Esophagus squamous epithelium (tissue), 5 donors: ENCODE measurements around the gene LASP1NB.

Experiments
- DNase-seq: peaks from one replicate; lab custom pipeline; 2025; lab: John Stamatoyannopoulos, UW
- H3K27ac ChIP-seq, 4 donors: fragments of 200-600 bp; sonication (generic); one replicate each; pipeline ENCODE4 v1.5.1; 2016 to 2019; ENCODE audit warnings: mild to moderate bottlenecking in 1 of 4
- H3K27me3 ChIP-seq, 4 donors: fragments of 200-600 bp; sonication (generic); 1 replicate in 3 of 4; 2 replicates in 1 of 4; pipeline versions ENCODE4 v1.5.1 to v1.6.0; 2017 to 2021; ENCODE audit warnings: antibody characterized with exemption in 1 of 4
- H3K36me3 ChIP-seq, 3 donors: fragments of 200-600 bp; sonication (generic); one replicate each; pipeline ENCODE4 v1.5.1; 2016 to 2019
- H3K4me1 ChIP-seq, 3 donors: fragments of 200-600 bp; sonication (generic); one replicate each; pipeline ENCODE4 v1.5.1; 2017 to 2019
- H3K4me3 ChIP-seq, 4 donors: fragments of 200-600 bp; sonication (generic); 1 replicate in 3 of 4; 2 replicates in 1 of 4; pipeline ENCODE4 v1.5.1; 2016 to 2019; ENCODE audit warnings: mild to moderate bottlenecking in 2 of 4, moderate library complexity in 1 of 4
- H3K9me3 ChIP-seq, 3 donors: fragments of 200-600 bp; sonication (generic); one replicate each; pipeline ENCODE4 v1.5.1; 2016 to 2019
- CTCF ChIP-seq, 6 experiments: fragments of 450-650 bp in 4 of 6; fragments of 200-600 bp in 2 of 6; sonication (generic) in 2 of 6; IDR thresholded peaks; one replicate each; pipeline ENCODE4 v1.5.1; 2016 to 2019; ENCODE audit warnings: antibody characterized with exemption in 6 of 6, mild to moderate bottlenecking in 4 of 6, moderate library complexity in 4 of 6
- POLR2A ChIP-seq, 4 donors: fragments of 450-650 bp; IDR thresholded peaks; one replicate each; pipeline ENCODE4 v1.6.1; 2017; ENCODE audit warnings: antibody characterized with exemption in 4 of 4, mild to moderate bottlenecking in 4 of 4, moderate library complexity in 3 of 4
- WGBS, 2 donors: methylation state at CpG; one replicate each; pipeline ENCODE4 v1.1.5; 2018; 5-methylcytosine and 5-hydroxymethylcytosine counted together
- intact Hi-C: fragments of 100-400 bp; cut with DNase I; formaldehyde crosslinking; loops from one replicate; pipeline ENCODE4 v1.15.0; 2022
- donor health status: DM: yes; HTN: yes; CAD: no.

LASP1NB gene

DNA sequence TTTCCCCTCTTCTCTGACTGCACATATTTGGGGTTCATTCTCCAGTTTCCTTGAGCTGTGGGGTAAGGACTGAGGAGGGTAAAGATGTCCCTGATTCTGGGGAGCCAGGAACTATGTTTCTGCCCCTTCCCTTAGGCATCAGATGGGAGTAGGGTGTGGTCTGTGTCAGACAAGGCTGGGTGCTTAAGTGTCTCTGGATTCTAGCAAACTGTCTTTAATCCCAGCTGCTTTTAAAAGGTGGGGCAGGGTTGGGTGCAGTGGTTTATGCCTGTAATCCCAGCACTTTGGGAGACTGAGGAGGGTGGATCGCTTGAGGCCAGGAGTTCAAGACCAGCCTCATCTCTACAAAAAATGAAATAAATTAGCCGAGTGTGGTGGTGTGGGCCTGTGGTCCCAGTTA is 42.5 kb upstream of the LASP1NB start:
- no peaks in the 10 kb centered on the region for H3K9me3 ChIP-seq
- DNase-seq, result no peak
- peak overlapping the region; percentile 2 to 70 (median 33) for H3K27ac ChIP-seq
- intact Hi-C loops, result no loop called here
- H3K4me1 ChIP-seq, result peaks cover 60 to 100% (median 70%) of the 10 kb centered on the region in 3 donors
- TF ChIP-seq POLR2A (IDR thresholded peaks at IDR 0.05) (no peak), CTCF (IDR thresholded peaks at IDR 0.05) (no peak)
- no peaks in the 10 kb centered on the region for H3K27me3 ChIP-seq
- H3K4me3 ChIP-seq, result no peak overlapping the region
- WGBS, 2 donors, result 89 to 100% methylated on average over 2 of the region's 2 CpGs
- H3K36me3 ChIP-seq, result peaks cover 7 to 97% (median 7%) of the 10 kb centered on the region in 3 donors

GRCh38 chr17:38883592-38884526 is 41.6 kb upstream of the LASP1NB start:
- H3K36me3 ChIP-seq, result peaks cover 7 to 97% (median 7%) of the 10 kb centered on the region in 3 donors
- DNase-seq, result no peak
- peak overlapping the region; percentile 3 to 70 (median 64) for H3K27ac ChIP-seq
- 53 to 64% methylated on average over 17 to 19 of the region's 19 CpGs for WGBS, 2 donors
- intact Hi-C loops, result no loop called here
- H3K4me1 ChIP-seq, result peaks cover 60 to 92% (median 70%) of the 10 kb centered on the region in 3 donors
- H3K27me3 ChIP-seq, result no peaks in the 10 kb centered on the region
- H3K9me3 ChIP-seq, result no peaks in the 10 kb centered on the region
- peak in 1 of 6 experiments; percentile 5 for TF ChIP-seq CTCF (IDR thresholded peaks at IDR 0.05)
- no peak for TF ChIP-seq POLR2A (IDR thresholded peaks at IDR 0.05)
- H3K4me3 ChIP-seq, result no peak overlapping the region

DNA sequence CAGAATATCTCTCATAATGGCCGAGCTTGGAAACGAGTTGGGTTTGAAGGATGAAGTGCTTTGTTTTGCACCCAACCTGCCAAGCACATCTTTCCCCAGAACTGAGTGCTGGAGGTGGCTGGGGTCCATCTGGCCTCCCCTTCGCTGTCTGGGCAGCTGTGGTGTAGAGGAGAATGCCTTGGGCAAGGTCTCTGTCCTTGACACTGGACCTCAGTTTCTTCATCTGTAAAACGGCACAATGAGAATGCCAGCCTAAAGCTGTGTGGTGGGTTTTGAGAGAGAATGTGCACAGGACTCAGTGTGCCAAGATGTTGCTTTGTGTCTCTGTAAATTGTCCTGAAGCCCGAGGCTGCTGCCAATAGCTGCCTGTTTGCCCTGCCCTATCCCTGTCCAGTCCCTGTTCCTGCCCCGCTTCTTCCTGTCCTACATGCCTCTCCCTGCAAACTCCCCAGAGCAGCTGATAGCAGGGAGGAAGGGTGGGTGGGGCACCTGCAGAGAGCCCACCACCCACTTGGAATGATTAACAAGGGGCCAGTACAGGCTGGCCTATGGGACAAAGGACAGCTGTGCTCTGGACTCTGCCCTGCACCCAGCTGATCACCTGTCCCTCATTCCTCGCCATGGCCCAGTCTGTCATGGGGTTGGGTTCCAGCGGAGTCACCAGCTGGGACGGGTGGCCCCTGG is 40.2 kb upstream of the LASP1NB start:
- H3K4me3 ChIP-seq, result no peak overlapping the region
- TF ChIP-seq CTCF (IDR thresholded peaks at IDR 0.05), result no peak
- no peak for TF ChIP-seq POLR2A (IDR thresholded peaks at IDR 0.05)
- no peaks in the 10 kb centered on the region for H3K27me3 ChIP-seq
- H3K9me3 ChIP-seq, result no peaks in the 10 kb centered on the region
- peaks cover 53 to 84% (median 59%) of the 10 kb centered on the region in 3 donors for H3K4me1 ChIP-seq
- intact Hi-C loops, result no loop called here
- H3K27ac ChIP-seq, result peak overlapping the region in 2 of 4 donors; percentile 13 to 30
- WGBS, 2 donors, result 53 to 86% methylated on average over 3 to 4 of the region's 9 CpGs
- DNase-seq, result no peak
- H3K36me3 ChIP-seq, result peaks cover 7 to 97% (median 7%) of the 10 kb centered on the region in 3 donors

GRCh38 chr17:38885728-38886642 is 39.4 kb upstream of the LASP1NB start:
- Histone ChIP-seq H3K4me1 (peaks cover 45 to 84% (median 51%) of the 10 kb centered on the region in 3 donors), H3K27ac (peak overlapping the region in 2 of 4 donors; percentile 13 to 30), H3K27me3 (no peaks in the 10 kb centered on the region), H3K9me3 (no peaks in the 10 kb centered on the region), H3K36me3 (peaks cover 1 to 97% (median 7%) of the 10 kb centered on the region in 3 donors), H3K4me3 (no peak overlapping the region)
- DNase-seq, result no peak
- TF ChIP-seq CTCF (IDR thresholded peaks at IDR 0.05), result no peak
- TF ChIP-seq POLR2A (IDR thresholded peaks at IDR 0.05), result no peak
- WGBS, 2 donors, result 64 to 70% methylated on average over 6 to 7 of the region's 11 CpGs
- intact Hi-C loops, result no loop called here
